Epithelial cell of proximal tubule (primary cell): ENCODE data around the gene B4GALNT3. TPM values are rescaled to one million over a fixed set of nuclear protein-coding genes. Genes with fewer than 3 reads are reported as not detected.

Experiments
- DNase-seq: peaks from one replicate; pipeline ENCODE4 v3.0.0-alpha.2; 2011; ENCODE audit warnings: low read depth
- H3K4me3 ChIP-seq: 2 replicates; pipeline ENCODE4 v1.5.1; 2011; ENCODE audit warnings: low read depth, mild to moderate bottlenecking, low read length
- CTCF ChIP-seq: conservative IDR thresholded peaks from 2 replicates; pipeline ENCODE4 v1.5.1; 2012; ENCODE audit warnings: low read depth, mild to moderate bottlenecking, low read length
- total RNA-seq: library from RNA; depleted of rRNA; stranded (reverse); fragments of >200 nt; gene quantifications from 2 replicates; pipeline ENCODE4 v1.2.3, GENCODE V29; 2015

Gene B4GALNT3
- total RNA-seq, 1 donor from 2014 or later, result 7.1 TPM

GRCh38 chr12:602700-603068 lies 142.9 kb downstream of the B4GALNT3 start:
- TF ChIP-seq CTCF, result no peak
- no peak for DNase-seq
- no peak overlapping the region for H3K4me3 ChIP-seq

GRCh38 chr12:604956-605355 lies 145.2 kb downstream of the B4GALNT3 start:
- TF ChIP-seq CTCF, result no peak
- no peak for DNase-seq
- H3K4me3 ChIP-seq, result no peak overlapping the region

GRCh38 chr12:607541-608001 lies 147.8 kb downstream of the B4GALNT3 start:
- DNase-seq, result no peak
- TF ChIP-seq CTCF, result no peak
- no peak overlapping the region for H3K4me3 ChIP-seq

GRCh38 chr12:608413-608812 lies 148.7 kb downstream of the B4GALNT3 start:
- no peak for DNase-seq
- no peak for TF ChIP-seq CTCF
- no peak overlapping the region for H3K4me3 ChIP-seq

- no peak for DNase-seq
- TF ChIP-seq CTCF, result no peak
- H3K4me3 ChIP-seq, result no peak overlapping the region
Measured at GRCh38 chr12:608921-609320, 149.2 kb downstream of the B4GALNT3 start.

GRCh38 chr12:611721-612120 lies 152.0 kb downstream of the B4GALNT3 start:
- TF ChIP-seq CTCF, result no peak
- H3K4me3 ChIP-seq, result no peak overlapping the region
- no peak for DNase-seq

GRCh38 chr12:612293-612692 lies 152.6 kb downstream of the B4GALNT3 start:
- no peak for TF ChIP-seq CTCF
- H3K4me3 ChIP-seq, result no peak overlapping the region
- no peak for DNase-seq
